ENCODE data around the gene GALNT4. TPM values are rescaled to one million over a fixed set of nuclear protein-coding genes. Genes with fewer than 3 reads are reported as not detected.
A peak's percentile ranks its signal among the peaks of the same experiment; 100 is the strongest.

The GALNT4 gene
- total RNA-seq, 1 donor from 2014 or later = 3.8 TPM

DNA sequence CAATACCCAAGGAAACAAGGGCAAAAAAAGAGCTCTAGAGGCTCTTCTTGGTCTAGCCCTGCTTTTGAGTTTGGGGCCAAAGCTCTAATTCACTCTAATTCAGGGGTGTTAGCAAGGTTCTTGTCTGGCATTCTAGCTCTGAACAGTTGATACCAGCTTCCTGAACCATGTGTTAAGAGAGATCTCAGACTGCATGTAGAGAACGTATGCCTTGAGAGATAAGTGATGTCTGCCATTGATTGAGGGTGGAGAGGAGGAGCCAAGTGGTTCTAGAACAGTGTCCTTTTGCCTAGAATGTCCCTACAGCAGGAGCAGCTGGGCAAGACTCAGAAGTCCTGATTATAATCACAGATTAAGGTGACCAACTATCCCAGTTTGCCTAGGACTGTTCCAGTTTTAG, 19.4 kb upstream of the GALNT4 start:
- no peak for DNase-seq (ENCODE audit: extremely low spot score, unreplicated experiment)
- Mint-ChIP-seq H3K36me3 (ENCODE audit: unreplicated experiment) (no peaks in the 10 kb centered on the region), H3K4me3 (ENCODE audit: unreplicated experiment) (no peak overlapping the region), H3K27ac (ENCODE audit: unreplicated experiment) (no peak overlapping the region), H3K4me1 (ENCODE audit: unreplicated experiment) (peaks cover 28% of the 10 kb centered on the region), H3K27me3 (ENCODE audit: unreplicated experiment) (no peaks in the 10 kb centered on the region), H3K9me3 (ENCODE audit: unreplicated experiment) (no peaks in the 10 kb centered on the region)
- TF ChIP-seq, protein P1, sequence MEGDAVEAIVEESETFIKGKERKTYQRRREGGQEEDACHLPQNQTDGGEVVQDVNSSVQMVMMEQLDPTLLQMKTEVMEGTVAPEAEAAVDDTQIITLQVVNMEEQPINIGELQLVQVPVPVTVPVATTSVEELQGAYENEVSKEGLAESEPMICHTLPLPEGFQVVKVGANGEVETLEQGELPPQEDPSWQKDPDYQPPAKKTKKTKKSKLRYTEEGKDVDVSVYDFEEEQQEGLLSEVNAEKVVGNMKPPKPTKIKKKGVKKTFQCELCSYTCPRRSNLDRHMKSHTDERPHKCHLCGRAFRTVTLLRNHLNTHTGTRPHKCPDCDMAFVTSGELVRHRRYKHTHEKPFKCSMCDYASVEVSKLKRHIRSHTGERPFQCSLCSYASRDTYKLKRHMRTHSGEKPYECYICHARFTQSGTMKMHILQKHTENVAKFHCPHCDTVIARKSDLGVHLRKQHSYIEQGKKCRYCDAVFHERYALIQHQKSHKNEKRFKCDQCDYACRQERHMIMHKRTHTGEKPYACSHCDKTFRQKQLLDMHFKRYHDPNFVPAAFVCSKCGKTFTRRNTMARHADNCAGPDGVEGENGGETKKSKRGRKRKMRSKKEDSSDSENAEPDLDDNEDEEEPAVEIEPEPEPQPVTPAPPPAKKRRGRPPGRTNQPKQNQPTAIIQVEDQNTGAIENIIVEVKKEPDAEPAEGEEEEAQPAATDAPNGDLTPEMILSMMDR (IDR thresholded peaks at IDR 0.05) = no peak

DNA sequence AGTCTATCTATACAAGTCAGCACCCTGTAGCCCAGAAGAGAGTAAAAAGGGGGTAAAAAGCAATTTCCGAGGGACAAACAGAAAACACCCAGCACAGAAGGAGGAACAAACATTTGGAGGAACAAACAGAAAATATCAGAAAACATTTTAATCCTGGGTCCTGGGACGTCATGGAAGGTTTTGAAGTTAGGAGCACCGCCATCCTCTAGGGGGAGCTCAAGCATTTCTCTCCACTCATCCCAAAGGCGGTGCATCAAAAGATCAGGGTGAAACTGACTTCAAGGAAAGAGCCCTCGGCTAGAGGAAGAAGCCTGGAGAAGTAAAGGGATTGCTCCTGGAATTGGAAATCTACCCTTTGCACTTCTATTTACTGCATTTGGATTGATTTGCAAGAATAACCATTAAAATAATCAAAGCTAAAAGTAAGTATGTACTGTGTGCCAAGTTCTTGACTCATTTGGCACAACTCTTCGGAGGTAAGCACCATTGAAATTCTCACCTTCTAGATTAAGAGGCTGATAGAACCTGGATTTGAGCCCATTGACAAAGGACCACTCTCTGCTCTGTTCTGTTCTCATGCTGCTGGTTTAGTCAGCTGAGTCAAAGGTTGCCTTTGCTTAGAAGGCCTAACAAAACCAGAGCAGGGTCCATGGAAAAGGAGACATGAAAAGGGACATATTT, 18.5 kb upstream of the GALNT4 start:
- Mint-ChIP-seq H3K27ac (ENCODE audit: unreplicated experiment) (no peak overlapping the region), H3K27me3 (ENCODE audit: unreplicated experiment) (no peaks in the 10 kb centered on the region), H3K36me3 (ENCODE audit: unreplicated experiment) (no peaks in the 10 kb centered on the region), H3K4me1 (ENCODE audit: unreplicated experiment) (peaks cover 28% of the 10 kb centered on the region), H3K9me3 (ENCODE audit: unreplicated experiment) (no peaks in the 10 kb centered on the region), H3K4me3 (ENCODE audit: unreplicated experiment) (no peak overlapping the region)
- TF ChIP-seq, protein P1 (IDR thresholded peaks at IDR 0.05) = peak; percentile 93
- no peak for DNase-seq (ENCODE audit: extremely low spot score, unreplicated experiment)

DNA sequence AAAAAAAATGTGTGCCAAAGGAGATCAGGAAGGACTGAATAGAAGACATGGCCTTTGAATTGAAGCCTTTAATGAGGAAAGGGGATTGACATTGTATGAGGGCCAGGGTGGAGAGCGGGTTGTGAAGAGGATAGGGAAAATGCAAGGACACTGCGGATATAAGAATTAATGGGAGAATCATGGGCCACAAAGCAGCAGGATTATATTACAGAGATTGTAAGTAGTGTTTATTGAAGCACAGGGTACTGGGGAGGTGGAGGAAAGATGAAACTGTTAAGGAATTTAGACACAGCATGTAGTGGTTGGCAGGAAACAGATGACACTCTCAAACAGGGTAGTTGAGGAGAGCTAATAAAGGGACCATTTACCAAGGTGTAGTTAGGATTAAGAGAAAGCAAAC, 17.6 kb upstream of the GALNT4 start:
- no peak for DNase-seq (ENCODE audit: extremely low spot score, unreplicated experiment)
- Mint-ChIP-seq H3K27me3 (ENCODE audit: unreplicated experiment) (no peaks in the 10 kb centered on the region), H3K36me3 (ENCODE audit: unreplicated experiment) (no peaks in the 10 kb centered on the region), H3K27ac (ENCODE audit: unreplicated experiment) (no peak overlapping the region), H3K4me1 (ENCODE audit: unreplicated experiment) (peaks cover 28% of the 10 kb centered on the region), H3K9me3 (ENCODE audit: unreplicated experiment) (no peaks in the 10 kb centered on the region), H3K4me3 (ENCODE audit: unreplicated experiment) (no peak overlapping the region)
- TF ChIP-seq, protein P1 (IDR thresholded peaks at IDR 0.05) = no peak

DNA sequence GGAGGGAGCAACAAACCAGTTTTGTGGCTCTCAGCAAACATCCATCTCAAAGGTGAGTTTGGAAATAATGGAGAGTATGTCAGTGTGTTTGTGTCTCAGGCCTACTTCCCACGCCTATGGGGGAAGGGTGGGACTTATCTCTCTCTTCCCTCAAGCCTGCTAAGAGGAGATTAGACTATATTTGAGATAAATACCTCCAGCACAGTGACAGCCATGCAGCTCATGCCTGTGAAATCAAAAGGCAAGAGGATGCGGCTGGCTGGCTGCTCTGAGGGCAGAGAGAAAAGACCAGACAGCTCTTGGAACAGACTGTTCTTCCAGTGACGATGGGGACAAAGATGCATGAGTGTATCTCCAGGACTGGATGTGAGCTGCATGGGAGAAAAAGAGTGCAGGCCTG, 16.0 kb upstream of the GALNT4 start:
- Mint-ChIP-seq H3K27me3 (ENCODE audit: unreplicated experiment) (no peaks in the 10 kb centered on the region), H3K9me3 (ENCODE audit: unreplicated experiment) (no peaks in the 10 kb centered on the region), H3K27ac (ENCODE audit: unreplicated experiment) (no peak overlapping the region), H3K36me3 (ENCODE audit: unreplicated experiment) (no peaks in the 10 kb centered on the region), H3K4me1 (ENCODE audit: unreplicated experiment) (peaks cover 24% of the 10 kb centered on the region), H3K4me3 (ENCODE audit: unreplicated experiment) (no peak overlapping the region)
- DNase-seq (ENCODE audit: extremely low spot score, unreplicated experiment) = no peak
- TF ChIP-seq, protein P1 (IDR thresholded peaks at IDR 0.05) = no peak

DNA sequence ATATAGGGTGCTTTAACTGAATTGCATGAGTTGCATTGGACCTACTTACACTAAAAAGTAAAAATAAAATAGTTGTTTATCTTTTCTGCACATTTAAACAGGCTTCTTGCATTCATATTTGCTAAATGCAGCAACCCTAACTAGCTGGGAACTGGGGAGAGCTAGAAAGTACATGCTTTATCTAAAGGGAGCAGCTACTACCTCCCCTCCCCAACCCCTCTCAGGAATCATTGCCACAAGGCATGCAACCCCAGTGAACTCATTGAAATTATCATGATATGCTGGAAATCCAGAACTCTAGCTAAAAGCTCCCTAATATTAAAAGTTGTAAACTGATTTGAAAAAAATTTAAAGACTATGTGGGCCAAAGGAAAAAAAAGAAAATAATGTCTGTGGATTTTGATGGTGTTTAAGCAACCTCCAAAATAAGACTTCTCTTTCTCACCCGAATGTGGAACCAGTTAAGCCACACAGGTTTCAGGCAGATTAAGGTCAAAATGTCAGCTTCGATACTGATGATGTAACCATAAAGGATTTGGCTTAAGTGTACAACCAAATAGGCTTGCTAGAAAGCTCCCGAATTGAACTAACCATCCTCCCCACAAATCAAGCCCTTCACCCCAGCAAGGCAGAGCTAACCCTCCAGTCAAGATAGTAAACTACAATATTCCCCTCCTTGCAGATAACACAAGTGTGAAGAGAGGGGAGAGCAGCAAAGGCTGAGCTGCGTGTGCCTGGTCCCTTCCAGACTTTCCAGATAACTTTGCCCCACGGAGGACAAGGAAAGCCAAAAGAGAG, 15.0 kb upstream of the GALNT4 start:
- H3K36me3 Mint-ChIP-seq (ENCODE audit: unreplicated experiment) = no peaks in the 10 kb centered on the region
- H3K9me3 Mint-ChIP-seq (ENCODE audit: unreplicated experiment) = no peaks in the 10 kb centered on the region
- TF ChIP-seq, protein P1 (IDR thresholded peaks at IDR 0.05) = no peak
- H3K27ac Mint-ChIP-seq (ENCODE audit: unreplicated experiment) = no peak overlapping the region
- H3K4me1 Mint-ChIP-seq (ENCODE audit: unreplicated experiment) = peaks cover 14% of the 10 kb centered on the region
- no peaks in the 10 kb centered on the region for H3K27me3 Mint-ChIP-seq (ENCODE audit: unreplicated experiment)
- no peak overlapping the region for H3K4me3 Mint-ChIP-seq (ENCODE audit: unreplicated experiment)
- DNase-seq (ENCODE audit: extremely low spot score, unreplicated experiment) = no peak

All from osteocyte (in vitro differentiated cells).